Stimulated activated CD8-positive, alpha-beta memory T cell treated with anti-CD3 and anti-CD28 coated beads, Interleukin-4, amount 100 ng/mL, for 48 hours (primary cell): ENCODE results near the gene PRR5L.

Source experiments
- DNase-seq: peaks from one replicate; pipeline ENCODE4 v3.0.0-alpha.2; 2020

The PRR5L gene

DNA sequence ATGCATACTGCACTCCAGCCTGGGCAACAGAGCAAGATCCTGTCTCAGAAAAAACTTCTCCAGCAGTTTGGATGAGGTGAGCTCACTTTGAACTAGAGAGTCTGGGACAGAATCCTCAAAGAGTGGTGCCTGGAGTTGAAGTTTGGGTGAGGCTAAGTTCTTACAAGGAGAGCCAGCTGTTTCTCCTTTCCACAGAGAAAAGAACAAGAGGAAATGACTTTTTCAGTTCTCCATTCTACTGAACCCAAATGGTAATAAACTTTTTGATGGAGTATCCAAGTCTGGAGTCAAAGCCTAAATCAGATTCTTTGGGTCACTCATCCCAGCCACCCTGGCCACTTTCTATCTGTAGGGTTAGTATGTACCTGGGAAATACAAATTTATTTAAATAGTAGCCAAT lies 111.3 kb downstream of the PRR5L start:
- DNase-seq, result no peak

DNA sequence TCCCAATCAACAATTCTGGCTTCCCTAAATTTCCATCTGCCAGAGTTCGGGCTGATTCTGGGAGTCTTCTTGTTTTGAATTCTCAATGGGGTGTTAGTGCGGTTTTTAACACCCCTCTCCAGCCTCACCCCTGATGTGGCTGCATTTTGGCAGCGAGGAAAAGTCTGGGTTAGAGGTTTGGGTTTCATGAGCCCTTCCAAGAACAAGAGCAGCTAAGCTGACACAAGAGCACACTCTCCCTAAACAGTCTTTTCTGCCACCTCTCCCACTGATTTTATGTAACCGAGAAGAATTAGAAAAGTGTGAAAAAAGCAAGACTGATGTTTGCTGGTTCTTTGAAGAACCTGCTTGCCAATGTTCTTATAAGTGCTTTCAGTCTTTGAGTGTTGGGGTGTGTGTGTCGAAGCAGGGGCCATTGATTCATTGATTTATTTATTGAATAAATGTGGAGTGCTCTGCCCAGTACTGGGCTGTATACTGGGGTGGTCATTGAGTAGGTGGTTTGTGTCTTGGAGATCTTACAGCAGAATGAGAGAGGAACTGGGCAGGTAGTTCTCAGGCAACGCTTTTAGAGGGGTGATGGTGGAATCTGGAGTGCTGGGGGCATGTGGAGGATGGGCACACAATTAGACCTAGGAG lies 112.5 kb downstream of the PRR5L start:
- DNase-seq, result no peak

DNA sequence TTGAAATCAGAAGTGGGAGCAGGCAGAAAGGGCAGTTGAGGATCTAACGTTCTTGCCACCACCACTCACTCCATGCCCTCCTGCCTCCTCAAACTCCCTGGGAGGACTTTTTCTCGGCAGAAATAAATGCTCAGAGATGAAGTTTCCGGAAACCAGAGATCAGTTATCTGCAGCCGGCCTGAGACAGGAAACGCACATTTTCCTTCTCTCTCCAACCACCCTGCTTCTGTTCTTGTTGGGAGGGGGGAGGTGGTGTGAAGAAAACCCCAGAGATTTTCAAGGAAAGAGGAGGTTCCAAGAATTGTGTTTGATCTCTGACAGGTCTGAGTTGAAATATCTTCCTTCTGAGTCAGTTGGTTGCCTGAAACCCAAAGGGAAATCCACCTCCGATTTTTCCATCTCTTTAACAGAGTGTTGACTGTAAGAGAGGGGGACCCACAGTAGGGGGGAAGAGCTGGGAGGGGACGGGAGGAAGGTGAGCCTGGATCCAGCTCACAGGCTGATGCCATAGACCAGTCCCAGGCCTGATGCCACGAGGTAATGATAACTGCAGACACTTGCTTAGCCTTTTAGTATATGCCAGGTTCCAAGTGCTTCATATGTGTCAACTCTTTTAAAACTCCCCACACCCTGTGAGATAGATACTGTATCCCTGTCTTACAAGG lies 113.2 kb downstream of the PRR5L start:
- peak; percentile 50 for DNase-seq

GRCh38 chr11:36411202-36411640 lies 115.1 kb downstream of the PRR5L start:
- no peak for DNase-seq

- no peak for DNase-seq
Observed at GRCh38 chr11:36412781-36413383, 116.8 kb downstream of the PRR5L start.

- no peak for DNase-seq
Observed at GRCh38 chr11:36417154-36417553, 121.1 kb downstream of the PRR5L start.

- no peak for DNase-seq
Observed at GRCh38 chr11:36419791-36420424, 123.8 kb downstream of the PRR5L start.

DNA sequence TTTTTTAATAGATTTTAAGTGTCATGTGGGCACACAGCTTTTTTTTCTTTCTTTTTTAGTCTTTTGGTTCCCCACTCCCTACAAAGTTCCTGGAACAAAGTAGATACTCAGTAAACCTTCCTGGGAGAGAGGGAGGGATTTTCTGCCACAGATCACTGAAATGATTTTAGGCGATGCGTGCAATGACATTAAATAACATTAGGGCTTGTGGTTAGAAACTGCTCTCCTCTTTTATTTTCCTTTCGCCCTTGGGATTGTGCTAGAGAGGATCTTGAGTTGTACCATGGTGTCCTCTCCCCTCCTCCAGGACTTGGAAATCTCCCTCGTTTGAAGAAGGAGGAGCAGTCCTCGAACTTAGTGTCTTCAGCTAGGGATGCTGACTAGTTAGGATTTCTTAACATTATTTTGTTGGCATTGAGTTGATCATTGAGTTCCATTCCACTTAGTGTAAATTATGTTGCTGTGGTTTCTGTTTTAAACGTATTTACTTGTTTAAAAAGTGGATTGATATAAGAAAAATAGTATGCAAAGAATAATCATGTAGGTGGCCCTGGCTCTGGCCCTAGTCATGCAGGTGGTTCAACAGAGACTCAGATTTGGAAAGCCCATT lies 125.6 kb downstream of the PRR5L start:
- DNase-seq, result no peak

DNA sequence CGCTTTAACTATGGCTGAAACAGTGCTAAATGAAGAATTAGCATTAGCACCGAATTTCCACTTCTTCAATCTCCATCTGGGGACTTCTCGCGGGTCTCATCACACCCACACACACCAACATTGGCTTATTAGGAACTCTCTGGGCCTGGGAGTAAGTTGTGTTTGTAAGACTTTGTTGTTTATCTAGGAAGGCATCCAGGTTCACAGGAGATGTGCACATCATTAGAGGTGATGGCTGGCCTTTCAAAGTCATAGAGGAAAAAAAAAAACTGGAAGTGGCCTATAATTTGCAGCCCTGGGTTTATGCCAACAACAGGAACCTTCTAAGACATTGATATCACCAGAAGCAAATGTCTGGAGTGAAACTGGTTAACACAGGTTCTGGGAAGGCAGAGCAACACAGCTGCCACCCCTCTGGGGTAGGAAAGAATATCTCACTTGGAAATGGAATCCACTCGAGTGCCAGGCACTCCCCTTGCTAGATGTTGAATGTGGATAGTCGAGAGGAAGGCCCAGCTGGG lies 129.5 kb downstream of the PRR5L start:
- no peak for DNase-seq

DNA sequence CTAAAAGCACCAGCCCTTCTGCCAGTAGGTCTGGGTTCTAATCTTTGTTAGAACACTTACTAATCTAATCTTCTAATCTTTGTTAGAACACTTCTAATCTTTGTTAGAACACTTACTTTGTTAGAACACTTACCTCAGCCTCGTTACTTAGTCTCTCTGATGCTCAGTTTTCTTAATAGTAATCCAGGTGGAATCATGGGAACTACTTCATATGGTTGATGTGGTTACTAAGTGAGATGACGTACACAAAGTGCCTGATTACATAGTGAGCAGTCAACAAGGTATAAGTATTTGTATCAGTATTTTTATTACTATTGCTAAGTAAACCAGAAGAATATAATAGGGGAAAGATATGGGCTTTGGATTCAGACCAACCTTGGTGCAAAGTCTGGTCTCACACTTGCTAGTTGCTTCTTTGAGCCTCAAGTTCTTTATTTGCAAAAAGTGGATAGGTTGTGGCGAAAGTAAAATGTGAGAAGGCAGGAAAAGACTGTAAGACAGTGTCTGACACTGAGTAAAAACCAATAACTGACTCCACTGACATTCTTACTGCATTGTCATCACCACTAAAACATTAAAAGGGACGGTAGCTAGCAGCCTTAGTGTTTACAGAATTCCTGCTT lies 130.2 kb downstream of the PRR5L start:
- DNase-seq, result no peak

GRCh38 chr11:36427079-36427478 lies 131.0 kb downstream of the PRR5L start:
- no peak for DNase-seq

DNA sequence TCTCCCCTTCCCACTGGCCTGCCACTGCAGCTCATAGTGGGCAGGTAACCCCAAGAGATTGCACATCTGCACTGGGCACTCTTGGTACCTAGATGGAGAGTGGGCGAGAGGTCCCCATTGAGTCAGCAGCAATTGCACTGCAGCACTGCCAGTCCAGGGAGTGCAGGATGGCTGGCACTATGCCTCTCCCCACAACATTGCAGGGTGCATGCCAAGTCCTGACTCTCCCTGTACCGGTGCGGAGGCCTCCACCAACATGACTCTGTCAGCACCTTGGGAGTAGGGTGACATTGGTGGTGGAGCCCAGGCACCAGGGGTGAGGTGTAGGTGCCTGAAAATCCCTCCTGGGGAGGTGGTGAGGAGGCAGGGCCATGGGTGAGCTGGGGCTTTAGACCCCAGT lies 131.8 kb downstream of the PRR5L start:
- DNase-seq, result no peak

DNA sequence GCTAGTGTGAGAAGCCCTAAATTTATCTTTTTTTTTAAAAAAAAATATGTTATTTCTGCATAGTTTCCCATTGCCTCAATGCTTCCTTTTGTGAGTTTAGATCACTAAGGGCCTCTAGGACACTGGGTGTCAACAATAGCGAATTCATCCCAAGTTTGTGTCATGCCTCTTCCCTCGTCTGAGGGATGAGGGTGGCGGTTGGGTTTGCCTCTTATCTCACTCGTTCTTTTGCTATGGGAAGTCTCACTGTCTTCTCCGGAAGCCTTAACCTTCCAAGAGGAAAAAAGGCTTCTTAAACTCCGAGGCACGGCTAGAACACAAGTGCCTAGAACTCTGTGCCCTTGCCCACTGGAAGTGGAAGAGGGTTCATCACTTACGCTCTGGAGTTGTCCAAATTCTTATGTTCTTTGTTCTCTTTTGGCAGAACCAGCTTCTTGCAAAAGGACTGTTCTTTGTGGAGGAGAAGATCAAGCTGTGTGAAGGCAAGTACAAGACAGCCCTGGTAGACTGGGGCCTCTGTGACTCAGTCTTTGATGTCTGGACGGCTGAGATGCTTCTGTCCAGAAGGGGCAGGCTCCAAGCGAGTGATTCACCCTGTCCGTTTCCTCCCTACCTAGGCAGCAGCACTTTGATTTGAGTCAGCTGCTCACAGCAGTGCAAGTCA lies 135.5 kb downstream of the PRR5L start:
- DNase-seq, result peak; percentile 53

DNA sequence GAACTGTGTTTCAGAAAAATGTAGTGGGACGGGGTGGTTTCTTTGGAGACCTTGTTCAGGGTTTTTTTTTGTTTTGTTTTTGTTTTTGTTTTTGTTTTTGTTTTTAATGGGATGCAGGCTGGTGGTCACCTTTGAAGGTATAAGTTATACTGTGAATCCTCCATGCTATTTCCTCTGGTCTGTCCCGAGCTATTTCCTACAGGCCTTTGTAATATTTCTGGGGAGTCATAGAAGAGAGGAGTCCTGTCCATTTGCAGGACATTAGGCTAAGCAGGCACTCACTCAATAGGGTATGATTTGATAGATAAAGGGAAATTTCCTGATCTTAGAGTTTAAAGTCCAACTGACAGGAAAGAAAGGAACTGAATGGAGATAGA lies 136.0 kb downstream of the PRR5L start:
- no peak for DNase-seq

GRCh38 chr11:36432738-36433137 lies 136.7 kb downstream of the PRR5L start:
- no peak for DNase-seq

- DNase-seq, result no peak
Observed at GRCh38 chr11:36436064-36436463, 140.0 kb downstream of the PRR5L start.

DNA sequence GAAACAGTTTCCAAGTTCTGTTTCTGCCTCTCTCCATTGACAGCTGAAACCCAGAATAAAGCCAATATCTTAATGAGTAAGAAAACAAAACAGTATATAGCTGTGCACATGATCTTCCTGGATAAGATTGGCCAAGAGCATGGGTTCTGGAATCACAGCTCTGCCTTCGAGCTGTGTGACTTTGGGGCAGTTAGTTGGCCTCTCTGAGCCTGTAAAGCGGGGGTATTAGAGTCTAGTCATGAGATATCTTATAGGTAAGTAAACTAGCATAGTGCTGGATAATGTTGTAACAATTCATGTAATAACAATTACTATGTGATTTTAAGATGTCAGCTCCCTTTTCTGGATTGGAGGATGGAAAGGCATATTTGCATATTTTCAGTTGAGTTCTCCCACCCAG lies 140.5 kb downstream of the PRR5L start:
- no peak for DNase-seq

GRCh38 chr11:36437413-36437812 lies 141.3 kb downstream of the PRR5L start:
- DNase-seq, result no peak

DNA sequence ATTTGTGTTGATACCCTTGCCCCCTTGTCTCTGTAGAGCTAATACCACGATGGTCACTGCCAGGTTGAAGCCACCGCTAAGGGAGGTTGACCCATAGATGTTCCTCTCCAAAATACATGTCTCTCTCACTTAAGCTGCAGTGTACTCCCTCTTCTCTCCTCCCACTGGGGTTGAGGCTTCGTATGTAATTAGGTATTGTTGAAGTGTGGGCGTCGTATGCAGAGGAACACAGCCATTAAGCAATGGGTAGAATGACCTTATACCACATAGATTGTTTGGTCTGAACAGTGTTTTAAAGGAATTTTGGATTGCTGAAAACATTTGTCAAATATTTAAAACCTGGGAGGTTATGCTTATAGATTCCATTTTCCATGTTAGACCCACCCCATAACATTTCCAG lies 142.0 kb downstream of the PRR5L start:
- DNase-seq, result no peak

DNA sequence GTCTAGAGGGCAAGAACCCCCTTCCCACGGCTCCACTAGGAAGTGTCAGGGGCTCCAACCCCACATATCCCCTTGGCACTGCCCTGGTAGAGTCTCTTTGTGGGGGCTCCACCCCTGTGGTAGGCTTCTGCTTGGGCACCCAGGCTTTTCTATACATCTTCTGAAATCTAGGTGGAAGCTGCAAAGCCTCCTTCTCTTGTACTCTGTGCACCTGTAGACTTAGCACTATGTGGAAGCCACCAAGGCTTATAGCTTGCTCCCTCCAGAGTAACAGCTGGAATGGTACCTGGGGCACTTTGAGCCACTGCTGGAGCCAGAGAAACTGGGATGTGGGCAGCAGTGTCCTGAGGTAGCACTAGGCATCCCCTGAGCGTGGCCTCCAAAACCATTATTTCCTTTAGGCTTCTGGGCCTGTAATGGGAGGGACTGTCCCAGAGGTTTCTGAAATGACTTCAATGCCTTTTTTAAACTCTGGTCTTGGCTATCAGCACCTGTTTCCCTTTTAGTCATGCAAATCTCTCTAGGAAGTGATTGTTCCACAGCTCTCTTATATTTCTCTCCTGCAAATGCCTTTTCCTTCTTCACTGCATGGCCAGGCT lies 145.6 kb downstream of the PRR5L start:
- DNase-seq, result no peak

DNA sequence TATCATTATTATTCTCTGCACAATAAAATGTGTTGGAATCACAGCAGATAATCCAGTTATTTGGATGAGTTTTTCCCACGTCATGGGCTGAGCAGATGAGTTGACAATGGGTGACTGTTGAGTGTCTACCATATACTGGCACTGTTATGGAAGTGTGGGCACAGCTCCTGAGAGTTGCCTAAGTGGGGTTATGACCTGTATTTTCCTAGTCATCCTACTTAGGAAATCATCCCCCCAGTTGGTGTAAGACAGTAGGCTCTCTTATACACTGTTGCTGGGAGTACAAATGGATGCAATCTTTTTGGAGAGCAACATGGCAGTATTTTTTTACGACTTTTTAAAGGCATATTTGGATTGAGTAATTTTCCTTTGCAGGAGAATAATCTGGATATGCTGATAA lies 147.6 kb downstream of the PRR5L start:
- no peak for DNase-seq

DNA sequence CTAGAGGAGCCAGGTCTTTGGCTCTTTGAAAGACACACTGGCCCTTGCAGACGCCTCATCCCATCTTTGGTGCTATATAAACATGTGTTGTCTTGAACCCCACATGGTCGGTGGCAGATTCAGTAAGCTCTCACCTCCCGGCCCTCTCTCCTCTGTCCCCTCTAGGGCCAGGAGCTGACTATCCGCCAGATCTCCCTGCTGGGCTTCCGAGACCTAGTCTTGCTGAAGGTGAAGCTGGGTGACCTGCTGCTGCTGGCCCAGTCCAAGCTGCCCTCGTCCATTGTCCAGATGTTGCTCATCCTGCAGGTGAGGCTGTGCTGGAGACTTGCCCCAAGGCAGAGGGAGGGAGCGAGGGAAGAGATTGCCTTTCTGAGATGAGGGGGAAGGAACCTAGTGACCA lies 150.0 kb downstream of the PRR5L start:
- no peak for DNase-seq
